Activated T-cell treated with anti-CD3 and anti-CD28 coated beads for 24 hours (primary cell): Measurements from ENCODE around the gene CADPS.

Experiments used
- DNase-seq: peaks from one replicate; pipeline ENCODE4 v3.0.0-alpha.2; 2020; ENCODE audit warnings: low read depth

The CADPS gene

GRCh38 chr3:62372621-62373041 is 502.6 kb downstream of the CADPS start:
- DNase-seq = no peak

GRCh38 chr3:62371720-62372591 is 503.3 kb downstream of the CADPS start:
- no peak for DNase-seq

GRCh38 chr3:62370858-62371719 is 504.1 kb downstream of the CADPS start:
- DNase-seq = no peak

- DNase-seq = no peak
These were observed 504.9 kb downstream of the CADPS start for GRCh38 chr3:62370112-62370857.

- no peak for DNase-seq
These were observed 505.8 kb downstream of the CADPS start for GRCh38 chr3:62369476-62369743.

GRCh38 chr3:62368705-62369475 is 506.3 kb downstream of the CADPS start:
- no peak for DNase-seq

- DNase-seq = no peak
These were observed 506.9 kb downstream of the CADPS start for GRCh38 chr3:62368290-62368704.

- no peak for DNase-seq
These were observed 507.4 kb downstream of the CADPS start for GRCh38 chr3:62367763-62368195.

- no peak for DNase-seq
These were observed 509.1 kb downstream of the CADPS start for GRCh38 chr3:62366126-62366484.

- no peak for DNase-seq
These were observed 509.7 kb downstream of the CADPS start for GRCh38 chr3:62365391-62366125.

GRCh38 chr3:62364191-62364590 is 511.0 kb downstream of the CADPS start:
- no peak for DNase-seq

GRCh38 chr3:62363275-62363674 is 511.9 kb downstream of the CADPS start:
- no peak for DNase-seq

GRCh38 chr3:62361824-62362223 is 513.4 kb downstream of the CADPS start:
- no peak for DNase-seq

GRCh38 chr3:62361261-62361660 is 514.0 kb downstream of the CADPS start:
- DNase-seq = no peak

- DNase-seq = no peak
These were observed 515.7 kb downstream of the CADPS start for GRCh38 chr3:62359531-62359930.

- DNase-seq = no peak
These were observed 518.9 kb downstream of the CADPS start for GRCh38 chr3:62356356-62356755.

GRCh38 chr3:62355703-62356102 is 519.5 kb downstream of the CADPS start:
- no peak for DNase-seq
